Measurements from ENCODE around the gene MT1B.

Gene MT1B

GRCh38 chr16:56689171-56689570 lies 37.5 kb downstream of the MT1B start:
- DNase-seq = no peak

- no peak for DNase-seq
Measured at GRCh38 chr16:56690420-56691122, 38.9 kb downstream of the MT1B start.

DNA sequence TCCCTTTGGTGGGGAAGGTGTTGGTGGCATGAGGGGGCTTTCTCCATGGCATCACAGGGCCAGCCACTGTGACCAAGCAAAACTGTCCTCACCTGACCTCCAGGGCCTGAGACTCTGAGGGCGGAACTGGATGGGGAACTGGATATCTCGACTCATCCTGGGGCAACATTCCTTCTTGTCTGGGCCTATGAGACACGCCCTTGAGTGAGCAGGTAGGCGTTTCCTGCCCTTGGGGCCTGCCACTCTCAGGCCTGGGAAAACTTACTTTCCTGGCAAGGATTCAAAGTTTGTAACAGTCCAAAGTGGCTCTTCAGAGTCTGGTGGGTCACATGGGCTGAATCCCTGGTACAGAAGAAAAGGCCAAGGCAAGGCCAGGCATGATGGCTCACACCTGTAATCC lies 40.2 kb downstream of the MT1B start:
- DNase-seq = no peak

DNA sequence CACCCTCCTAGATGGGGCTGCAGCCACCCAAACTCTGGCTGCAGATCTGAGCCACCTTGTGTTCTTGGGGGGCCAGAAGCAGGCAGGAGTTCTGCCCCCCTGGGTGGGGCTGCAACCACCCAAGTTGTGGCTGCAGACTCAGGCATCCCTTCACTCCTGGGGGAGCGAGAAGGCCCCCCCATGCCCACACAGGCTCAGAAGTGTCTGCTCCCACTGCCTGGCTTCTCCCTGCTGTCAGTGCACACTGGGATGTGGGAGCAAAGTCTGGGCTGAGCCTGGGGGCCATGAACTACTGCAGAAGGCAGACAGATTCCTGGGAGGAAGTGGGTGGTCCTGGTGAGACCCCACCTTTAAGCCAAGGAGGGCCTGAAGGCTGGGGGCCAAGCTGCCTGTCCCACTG lies 43.6 kb downstream of the MT1B start:
- no peak for DNase-seq

GRCh38 chr16:56697456-56698155 lies 45.9 kb downstream of the MT1B start:
- DNase-seq = no peak

- no peak for DNase-seq
Measured at GRCh38 chr16:56700195-56700594, 48.5 kb downstream of the MT1B start.

DNA sequence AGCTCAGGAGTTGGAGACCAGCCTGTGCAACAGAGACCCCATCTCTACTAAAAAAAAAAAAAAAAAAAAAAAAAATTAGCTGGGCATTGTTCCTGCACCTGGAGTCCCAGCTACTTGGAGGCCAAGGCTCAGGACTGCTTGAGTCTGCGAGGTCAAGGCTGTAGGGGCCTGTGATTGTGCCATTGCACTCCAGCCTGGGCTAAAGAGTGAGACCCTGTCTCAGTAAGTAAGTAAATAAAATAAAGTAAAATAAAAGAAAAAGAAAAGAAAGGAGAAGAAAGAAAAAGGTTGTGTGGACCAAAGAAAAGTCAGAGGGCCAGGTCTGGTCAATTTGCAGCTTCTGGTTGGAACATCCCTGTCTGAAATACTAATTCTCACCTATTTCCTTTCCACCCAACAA lies 48.9 kb downstream of the MT1B start:
- DNase-seq = no peak

DNA sequence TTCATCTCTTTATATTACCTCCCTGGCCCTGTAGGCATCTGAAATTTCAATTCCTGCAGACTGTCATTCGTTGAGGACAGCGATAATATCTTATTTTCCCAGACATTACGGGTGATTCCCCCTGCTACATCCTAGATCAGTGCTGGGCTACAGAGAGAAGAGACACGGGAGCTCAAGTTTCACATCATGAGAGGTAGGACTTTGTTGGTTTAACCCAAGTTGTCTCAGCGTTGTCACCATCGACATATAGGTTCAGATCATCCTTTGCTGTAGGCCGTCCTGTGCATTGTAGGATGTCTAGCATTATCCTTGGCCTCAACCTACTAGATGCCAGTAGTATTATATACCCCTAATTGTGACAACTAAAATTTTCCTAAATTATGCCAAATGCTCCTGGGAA lies 49.8 kb downstream of the MT1B start:
- DNase-seq = no peak
